ENCODE results near the gene LACTB.

GRCh38 chr15:63084806-63085205, 36.9 kb upstream of the LACTB start:
- TF ChIP-seq REST (IDR thresholded peaks at IDR 0.05; ENCODE audit: insufficient read depth in 1 of 2, low read depth in 2 of 2, low read length in 2 of 2) (no peak), POLR2AphosphoS5 (IDR thresholded peaks at IDR 0.05; ENCODE audit: low read depth, low read length) (no peak), SIN3A (IDR thresholded peaks at IDR 0.05; ENCODE audit: borderline replicate concordance, insufficient read depth, low read length) (no peak)
